Measurements from ENCODE around the gene HK1. TPM values are rescaled to one million over a fixed set of nuclear protein-coding genes. Genes with fewer than 3 reads are reported as not detected.
A peak's percentile ranks its signal among the peaks of the same experiment; 100 is the strongest.

The HK1 gene
- total RNA-seq, 4 donors from 2014 or later = 17.9 to 77.6 (median 43.6) TPM

- Histone ChIP-seq H3K27me3 (no peaks in the 10 kb centered on the region), H3K4me3 (no peak overlapping the region), H3K36me3 (no peaks in the 10 kb centered on the region), H3K9me3 (no peaks in the 10 kb centered on the region), H3K27ac (peak overlapping the region; percentile 64 to 68), H3K4me1 (peaks cover 0 to 12% of the 10 kb centered on the region in 2 donors)
- DNase-seq = peak; percentile 60 to 67
- no peak for TF ChIP-seq POLR2A (IDR thresholded peaks at IDR 0.05)
- TF ChIP-seq CTCF (IDR thresholded peaks at IDR 0.05) = no peak
- intact Hi-C loops (cut with DNase I; ENCODE audit: low total_unique reads) = no loop called here
Measured at GRCh38 chr10:69375307-69376151, 97.2 kb downstream of the HK1 start.

- H3K27ac ChIP-seq = peak overlapping the region; percentile 64 to 68
Measured at GRCh38 chr10:69376662-69377061, 98.4 kb downstream of the HK1 start.

GRCh38 chr10:69377191-69377590 is 98.9 kb downstream of the HK1 start:
- Histone ChIP-seq H3K36me3 (no peaks in the 10 kb centered on the region), H3K4me3 (no peak overlapping the region)

More at GRCh38 chr10:69376662-69377061, 98.4 kb downstream of the HK1 start:
- Histone ChIP-seq H3K27me3 (no peaks in the 10 kb centered on the region), H3K9me3 (no peaks in the 10 kb centered on the region), H3K36me3 (no peaks in the 10 kb centered on the region), H3K4me1 (peaks cover 0 to 12% of the 10 kb centered on the region in 2 donors), H3K4me3 (no peak overlapping the region)
- DNase-seq = no peak
- intact Hi-C loops (cut with DNase I; ENCODE audit: low total_unique reads) = no loop called here
- TF ChIP-seq POLR2A (IDR thresholded peaks at IDR 0.05) = no peak
- no peak for TF ChIP-seq CTCF (IDR thresholded peaks at IDR 0.05)

GRCh38 chr10:69377933-69378332 is 99.6 kb downstream of the HK1 start:
- no peak for DNase-seq
- Histone ChIP-seq H3K27me3 (no peaks in the 10 kb centered on the region), H3K36me3 (no peaks in the 10 kb centered on the region), H3K4me1 (peaks cover under 1 to 12% of the 10 kb centered on the region in 2 donors), H3K27ac (peak overlapping the region; percentile 64 to 68), H3K9me3 (no peaks in the 10 kb centered on the region), H3K4me3 (no peak overlapping the region)
- intact Hi-C loops (cut with DNase I; ENCODE audit: low total_unique reads) = no loop called here
- no peak for TF ChIP-seq CTCF (IDR thresholded peaks at IDR 0.05)
- TF ChIP-seq POLR2A (IDR thresholded peaks at IDR 0.05) = no peak

More at GRCh38 chr10:69377191-69377590, 98.9 kb downstream of the HK1 start:
- intact Hi-C loops (cut with DNase I; ENCODE audit: low total_unique reads) = no loop called here
- no peaks in the 10 kb centered on the region for H3K9me3 ChIP-seq
- peak overlapping the region; percentile 64 to 68 for H3K27ac ChIP-seq
- TF ChIP-seq POLR2A (IDR thresholded peaks at IDR 0.05) (no peak), CTCF (IDR thresholded peaks at IDR 0.05) (no peak)
- H3K4me1 ChIP-seq = peaks cover 0 to 12% of the 10 kb centered on the region in 2 donors
- no peaks in the 10 kb centered on the region for H3K27me3 ChIP-seq
- DNase-seq = no peak

GRCh38 chr10:69379800-69380199 is 101.5 kb downstream of the HK1 start:
- no peaks in the 10 kb centered on the region for H3K27me3 ChIP-seq
- intact Hi-C loops (cut with DNase I; ENCODE audit: low total_unique reads) = no loop called here
- no peaks in the 10 kb centered on the region for H3K36me3 ChIP-seq
- no peak for DNase-seq
- no peak for TF ChIP-seq POLR2A (IDR thresholded peaks at IDR 0.05)
- no peak for TF ChIP-seq CTCF (IDR thresholded peaks at IDR 0.05)
- no peaks in the 10 kb centered on the region for H3K9me3 ChIP-seq
- H3K4me3 ChIP-seq = no peak overlapping the region
- H3K27ac ChIP-seq = no peak overlapping the region
- H3K4me1 ChIP-seq = peaks cover 11 to 26% of the 10 kb centered on the region in 2 donors

Measured in uterus (tissue), 4 donors.